Measurements from ENCODE around the gene SCOC.

- TF ChIP-seq CTCF (IDR thresholded peaks at IDR 0.05) (no peak), POLR2A (IDR thresholded peaks at IDR 0.05) (no peak)
Observed at GRCh38 chr4:140349816-140350215, 23.6 kb upstream of the SCOC start.

Measured in lower leg skin (tissue), 3 donors.